GM23338 (cell line): Measurements from ENCODE around the gene EEF1E1. TPM values are rescaled to one million over a fixed set of nuclear protein-coding genes. Genes with fewer than 3 reads are reported as not detected.

Source experiments
- ATAC-seq: fragments of 200-7000 bp; cut with Tn5 transposase; 3 replicates; pipeline ENCODE4 v1.9.1; 2020
- DNase-seq: peaks from one replicate; pipeline ENCODE4 v3.0.0-alpha.2; 2015; ENCODE audit warnings: low spot score
- H2AFZ ChIP-seq: fragments of 200-600 bp; sonication (generic); 2 replicates; pipeline ENCODE4 v1.8.0; 2016; ENCODE audit warnings: antibody characterized with exemption, mild to moderate bottlenecking, moderate library complexity
- H3F3A ChIP-seq: fragments of 200-600 bp; sonication (generic); replicated peaks from 2 replicates; pipeline ENCODE4 v1.8.0; 2017; ENCODE audit warnings: antibody characterized with exemption, mixed run types, low read depth
- H3K27ac ChIP-seq: fragments of 200-600 bp; sonication (generic); 2 replicates; pipeline ENCODE4 v1.6.1; 2016; ENCODE audit warnings: low read depth
- H3K27me3 ChIP-seq: fragments of 200-600 bp; sonication (generic); 2 replicates; pipeline ENCODE4 v1.8.0; 2016; ENCODE audit warnings: mild to moderate bottlenecking, mixed run types, moderate library complexity; ENCODE audit not compliant: insufficient read depth
- H3K36me3 ChIP-seq: fragments of 200-600 bp; sonication (generic); 2 replicates; pipeline ENCODE4 v1.8.0; 2016; ENCODE audit warnings: mild to moderate bottlenecking; ENCODE audit not compliant: insufficient read depth
- H3K4me1 ChIP-seq: fragments of 200-600 bp; sonication (generic); 2 replicates; pipeline ENCODE4 v1.8.0; 2016; ENCODE audit warnings: mild to moderate bottlenecking, moderate library complexity; ENCODE audit not compliant: insufficient read depth
- H3K4me2 ChIP-seq: fragments of 200-600 bp; sonication (generic); 2 replicates; pipeline ENCODE4 v1.7.1; 2017; ENCODE audit warnings: mixed run types
- H3K4me3 ChIP-seq: fragments of 200-600 bp; sonication (generic); 2 replicates; pipeline ENCODE4 v1.6.1; 2016; ENCODE audit warnings: mixed run types
- H3K79me2 ChIP-seq: fragments of 200-600 bp; sonication (generic); replicated peaks from 2 replicates; pipeline ENCODE4 v1.8.0; 2017; ENCODE audit warnings: mild to moderate bottlenecking; ENCODE audit not compliant: insufficient read depth
- H3K9me2 ChIP-seq: fragments of 200-600 bp; sonication (generic); 2 replicates; pipeline ENCODE4 v1.8.0; 2017; ENCODE audit not compliant: insufficient read depth
- H4K20me1 ChIP-seq: fragments of 200-600 bp; sonication (generic); replicated peaks from 2 replicates; pipeline ENCODE4 v1.8.0; 2017; ENCODE audit warnings: mild to moderate bottlenecking; ENCODE audit not compliant: insufficient read depth
- H3K27ac Mint-ChIP-seq: 2 replicates; pipeline ENCODE4 v1.8.0; 2020; ENCODE audit warnings: inconsistent platforms, mild to moderate bottlenecking, moderate library complexity, mixed read lengths
- H3K27me3 Mint-ChIP-seq: 3 replicates; pipeline ENCODE4 v1.8.0; 2022; ENCODE audit warnings: low read depth, mild to moderate bottlenecking, moderate library complexity, mixed read lengths, inconsistent platforms; ENCODE audit not compliant: insufficient read depth, poor library complexity
- H3K36me3 Mint-ChIP-seq: 3 replicates; pipeline ENCODE4 v1.8.0; 2021; ENCODE audit warnings: low read depth, mild to moderate bottlenecking, inconsistent platforms, moderate library complexity, mixed read lengths
- H3K4me1 Mint-ChIP-seq: 3 replicates; pipeline ENCODE4 v1.8.0; 2020; ENCODE audit warnings: mild to moderate bottlenecking, inconsistent platforms, mixed read lengths
- H3K4me3 Mint-ChIP-seq: 3 replicates; pipeline ENCODE4 v1.8.0; 2021; ENCODE audit warnings: moderate library complexity, mild to moderate bottlenecking, inconsistent platforms, mixed read lengths
- H3K9me3 Mint-ChIP-seq: 3 replicates; pipeline ENCODE4 v1.8.0; 2020; ENCODE audit warnings: moderate library complexity, mild to moderate bottlenecking, inconsistent platforms, mixed read lengths
- CREB1 ChIP-seq: fragments of 250-450 bp; sonication (Bioruptor Pico); IDR thresholded peaks from 2 replicates; pipeline ENCODE4 v1.5.0; 2020; ENCODE audit warnings: low read depth, mild to moderate bottlenecking, moderate library complexity
- CTCF ChIP-seq, 2 experiments: fragments of 200-600 bp in 1 of 2; sonication (generic) in 1 of 2; conservative IDR thresholded peaks; 2 replicates each; pipeline versions ENCODE4 v1.5.1 to v1.6.1; 2016 to 2017; ENCODE audit warnings: antibody characterized with exemption in 2 of 2, low read depth in 2 of 2, mild to moderate bottlenecking in 2 of 2, moderate library complexity in 1 of 2
- ETS1 ChIP-seq: IDR thresholded peaks from 2 replicates; pipeline ENCODE4 v1.6.1; 2016; ENCODE audit warnings: antibody characterized with exemption
- EZH2 ChIP-seq: fragments of 200-600 bp; sonication (generic); IDR thresholded peaks from one replicate; pipeline ENCODE4 v1.8.0; 2017; ENCODE audit warnings: antibody characterized with exemption, mild to moderate bottlenecking, low read depth; ENCODE audit not compliant: unreplicated experiment
- EZH2phosphoT487 ChIP-seq: fragments of 200-600 bp; sonication (generic); IDR thresholded peaks from one replicate; pipeline ENCODE4 v1.8.1; 2018; ENCODE audit warnings: antibody characterized with exemption; ENCODE audit not compliant: unreplicated experiment
- JUNB ChIP-seq: IDR thresholded peaks from one replicate; pipeline ENCODE4 v1.6.1; 2016; ENCODE audit warnings: antibody characterized with exemption; ENCODE audit not compliant: unreplicated experiment
- POLR2AphosphoS5 ChIP-seq: IDR thresholded peaks from 2 replicates; pipeline ENCODE4 v1.6.1; 2016; ENCODE audit warnings: antibody characterized with exemption, low read depth
- REST ChIP-seq: IDR thresholded peaks from one replicate; pipeline ENCODE4 v1.6.1; 2018; ENCODE audit warnings: antibody characterized with exemption; ENCODE audit not compliant: unreplicated experiment
- STAT1 ChIP-seq: IDR thresholded peaks from one replicate; pipeline ENCODE4 v1.6.1; 2016; ENCODE audit warnings: antibody characterized with exemption; ENCODE audit not compliant: unreplicated experiment
- ZNF114 ChIP-seq: fragments of 250-450 bp; sonication (Bioruptor Pico); IDR thresholded peaks from 2 replicates; pipeline ENCODE4 v1.5.0; 2020; ENCODE audit warnings: mild to moderate bottlenecking, moderate library complexity
- ZNF331 ChIP-seq: fragments of 250-450 bp; sonication (Bioruptor Pico); IDR thresholded peaks from 2 replicates; pipeline ENCODE4 v1.5.0; 2020; ENCODE audit warnings: low read depth, mild to moderate bottlenecking, moderate library complexity
- polyA plus RNA-seq: library from polyadenylated mRNA; unstranded; fragments of >200 nt; fragmentation: Nextera tagmentation; extraction: Ambion mirVana; gene quantifications from 2 replicates; pipeline ENCODE4 v1.2.1, GENCODE V29; 2016
- total RNA-seq: library from RNA; depleted of rRNA; stranded (reverse); fragments of >200 nt; shearing (Covaris generic); gene quantifications from 2 replicates; pipeline ENCODE4 v1.2.3, GENCODE V29; 2014

The EEF1E1 gene
- total and polyA plus RNA-seq, 2 experiments from 2014 or later: 298 to 317 TPM

- no peak for TF ChIP-seq REST
- TF ChIP-seq CTCF (conservative IDR thresholded peaks at IDR 0.05; ENCODE audit: low read depth in 2 of 2): no peak
- no peak for TF ChIP-seq POLR2AphosphoS5
- TF ChIP-seq CREB1: no peak
- no peak for TF ChIP-seq STAT1
- TF ChIP-seq JUNB: no peak
- no peak for TF ChIP-seq ZNF331 (CRISPR knock-in tag)
- TF ChIP-seq ZNF114 (CRISPR knock-in tag): no peak
Observed at GRCh38 chr6:8137529-8137939, 35.2 kb upstream of the EEF1E1 start (continued).

- DNase-seq (no peak), ATAC-seq (no peak)
- H3K27ac Mint-ChIP-seq: no peak overlapping the region
- Histone ChIP-seq H3K36me3 (no peaks in the 10 kb centered on the region), H3K79me2 (no peaks in the 10 kb centered on the region), H3K27ac (no peak overlapping the region), H2AFZ (no peak overlapping the region), H4K20me1 (no peaks in the 10 kb centered on the region), H3K4me1 (no peaks in the 10 kb centered on the region), H3K9me2 (no peaks in the 10 kb centered on the region), H3K4me3 (no peak overlapping the region), H3K27me3 (no peaks in the 10 kb centered on the region), H3K4me2 (no peak overlapping the region), H3F3A (no peaks in the 10 kb centered on the region)
- H3K4me3 Mint-ChIP-seq: no peak overlapping the region
- peaks cover 8% of the 10 kb centered on the region for H3K27me3 Mint-ChIP-seq
- peaks cover 4% of the 10 kb centered on the region; the same call in 2 of the 3 replicates for H3K4me1 Mint-ChIP-seq
- no peaks in the 10 kb centered on the region for H3K36me3 Mint-ChIP-seq
- no peak for TF ChIP-seq ZNF114 (CRISPR knock-in tag)
- no peak for TF ChIP-seq EZH2phosphoT487
- no peak for TF ChIP-seq CTCF (conservative IDR thresholded peaks at IDR 0.05; ENCODE audit: low read depth in 2 of 2)
- no peak for TF ChIP-seq POLR2AphosphoS5
- no peak for TF ChIP-seq ZNF331 (CRISPR knock-in tag)
- TF ChIP-seq EZH2: no peak
- TF ChIP-seq ETS1: no peak
- no peaks in the 10 kb centered on the region for H3K9me3 Mint-ChIP-seq
Observed at GRCh38 chr6:8135276-8135675, 32.9 kb upstream of the EEF1E1 start.
